GM18519 (cell line): ENCODE results near the gene HLCS.
A peak's percentile ranks its signal among the peaks of the same experiment; 100 is the strongest.
"Not testable (repeated sequence)": the region's sequence is repeated elsewhere in the genome, so short reads cannot be mapped to it uniquely, and the experiment has no call there.

Experiments used
- ATAC-seq: cut with Tn5 transposase; IDR thresholded peaks from one replicate; pipeline ENCODE4 v1.9.1; 2021; ENCODE audit warnings: mild to moderate bottlenecking, moderate library complexity; ENCODE audit not compliant: unreplicated experiment, low FRiP score

The HLCS gene

DNA sequence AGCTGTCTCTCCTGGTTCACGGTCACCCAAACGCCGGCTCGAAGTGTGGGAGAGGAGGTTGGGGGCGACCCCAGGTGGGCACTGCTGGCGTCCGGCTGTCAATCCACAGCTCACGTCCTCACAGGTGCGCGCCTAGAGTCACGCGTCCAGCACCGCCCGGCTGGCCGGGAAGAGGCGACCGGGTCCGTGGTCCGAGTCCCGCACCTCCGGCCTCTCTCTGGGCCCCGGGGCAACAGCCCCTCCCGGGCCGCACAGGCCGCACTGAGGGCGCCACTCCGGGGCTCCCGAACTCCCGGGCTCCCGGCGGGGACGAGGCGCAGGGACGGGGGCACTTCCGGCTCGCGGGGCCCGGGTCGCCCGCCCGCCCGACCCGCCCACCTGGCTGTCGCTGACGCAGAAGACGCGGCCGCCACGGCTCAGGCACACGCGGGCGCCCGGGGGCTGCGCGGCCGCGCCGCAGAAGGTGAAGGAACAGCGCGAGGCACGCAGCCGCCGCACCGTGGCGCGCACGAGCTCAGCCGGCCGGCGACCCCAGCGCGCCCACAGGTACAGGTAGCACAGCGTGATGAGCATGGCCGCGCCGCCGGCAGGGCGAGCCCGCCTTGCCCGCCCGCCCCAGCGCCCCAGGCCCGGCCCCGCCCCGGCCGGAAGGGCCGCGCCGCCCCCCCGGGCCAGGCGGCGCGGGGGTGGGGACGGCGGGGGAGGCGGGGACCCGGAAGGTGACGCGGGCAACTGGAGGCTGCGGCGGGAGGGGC is at the start of gene HLCS:
TSS of gene HLCS (minus strand) at position 604 of the 755 bp plus-strand sequence. CDS start at position 573, 31 bp downstream.
- peak; percentile 72 for ATAC-seq

DNA sequence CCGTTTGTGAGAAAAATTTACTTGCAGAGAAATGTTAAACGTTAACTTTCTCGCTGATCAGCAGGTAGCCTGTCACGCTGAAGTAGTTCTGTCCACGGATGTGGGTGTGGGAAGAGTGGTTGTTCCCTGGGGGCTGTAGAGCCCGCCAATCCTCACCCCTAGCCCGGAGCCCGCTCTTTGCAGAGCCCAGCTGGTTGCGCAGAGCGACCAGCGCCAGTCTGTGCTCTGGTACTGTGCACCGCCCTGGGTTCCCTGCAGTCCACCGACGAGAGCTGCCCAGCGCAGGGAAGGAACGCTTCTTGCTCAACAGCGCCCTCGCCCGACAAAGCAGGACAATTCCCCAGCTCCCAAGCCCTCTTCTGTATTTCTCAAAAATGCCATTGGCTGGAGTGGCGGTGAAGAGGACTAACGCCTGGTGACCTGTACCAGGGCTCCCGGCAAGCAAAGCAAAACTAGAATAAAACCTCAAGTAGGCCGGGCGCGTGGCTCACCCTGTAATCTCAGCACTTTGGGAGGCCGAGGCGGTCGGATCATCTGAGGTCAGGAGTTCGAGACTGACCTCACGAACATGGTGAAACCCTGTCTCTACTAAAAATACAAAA is 43.4 kb upstream of the HLCS start:
- no peak for ATAC-seq

DNA sequence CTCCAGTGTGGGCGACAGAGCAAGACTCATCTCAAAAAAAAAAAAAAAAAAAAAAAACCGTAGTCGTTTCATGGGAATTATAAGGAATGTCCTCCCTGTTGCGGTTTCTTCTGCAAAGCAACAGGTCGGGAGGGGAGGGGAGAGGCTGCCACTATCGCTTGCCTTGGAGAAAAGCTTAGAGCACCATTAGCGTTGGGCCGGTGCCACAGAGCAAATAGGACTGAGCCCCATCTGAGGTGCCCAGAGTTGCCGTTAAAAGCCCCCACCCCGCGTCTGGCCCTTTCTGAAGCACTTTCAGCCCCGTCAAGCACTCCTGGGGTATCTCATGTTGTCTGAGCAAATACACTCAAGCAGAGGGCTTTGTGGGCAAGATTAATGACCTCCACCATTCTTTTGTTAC is 42.3 kb upstream of the HLCS start:
- ATAC-seq: no peak

DNA sequence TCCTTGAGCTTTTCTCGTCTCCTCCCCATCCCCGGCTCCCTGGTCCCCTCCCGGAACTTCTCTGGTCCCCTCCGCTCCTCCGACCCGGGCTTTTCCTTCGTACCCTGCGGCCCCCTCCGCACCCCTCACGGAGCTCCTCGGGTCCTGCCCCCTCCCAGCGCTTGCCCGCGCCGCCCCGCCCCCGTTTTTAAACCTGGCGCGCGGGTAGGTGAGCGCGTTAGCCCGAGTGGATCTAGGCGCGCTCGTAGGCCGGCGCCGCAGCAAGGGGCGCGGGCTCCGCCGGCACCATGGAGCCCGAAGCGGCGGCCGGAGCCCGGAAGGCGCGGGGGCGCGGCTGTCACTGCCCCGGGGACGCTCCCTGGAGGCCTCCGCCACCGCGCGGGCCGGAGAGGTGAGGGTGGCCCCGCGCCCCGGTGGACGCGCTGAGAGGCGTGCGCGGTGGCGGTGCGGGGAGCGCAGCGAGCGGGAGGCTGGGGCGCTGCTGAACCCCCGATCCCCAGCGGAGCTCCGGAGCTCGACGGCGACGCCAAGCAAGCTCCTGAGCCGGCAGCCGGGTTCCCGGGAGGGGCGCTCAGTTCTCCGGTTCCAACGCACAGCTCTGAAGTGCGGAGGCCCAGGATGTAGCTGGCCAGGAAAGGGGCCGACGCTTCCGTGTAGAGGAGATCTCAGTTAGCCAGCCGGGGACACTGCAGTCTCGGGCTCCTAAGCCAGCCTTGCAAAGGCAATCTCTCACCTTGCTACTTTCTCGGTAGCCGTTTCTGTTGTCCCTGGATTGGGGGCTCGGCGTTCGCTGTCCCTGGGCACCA is 40.2 kb upstream of the HLCS start, which contains the start of gene RIPPLY3:
TSS of gene RIPPLY3 (plus strand) at position 217 of the 806 bp plus-strand sequence. CDS start at position 288, 71 bp downstream.
- no peak for ATAC-seq

DNA sequence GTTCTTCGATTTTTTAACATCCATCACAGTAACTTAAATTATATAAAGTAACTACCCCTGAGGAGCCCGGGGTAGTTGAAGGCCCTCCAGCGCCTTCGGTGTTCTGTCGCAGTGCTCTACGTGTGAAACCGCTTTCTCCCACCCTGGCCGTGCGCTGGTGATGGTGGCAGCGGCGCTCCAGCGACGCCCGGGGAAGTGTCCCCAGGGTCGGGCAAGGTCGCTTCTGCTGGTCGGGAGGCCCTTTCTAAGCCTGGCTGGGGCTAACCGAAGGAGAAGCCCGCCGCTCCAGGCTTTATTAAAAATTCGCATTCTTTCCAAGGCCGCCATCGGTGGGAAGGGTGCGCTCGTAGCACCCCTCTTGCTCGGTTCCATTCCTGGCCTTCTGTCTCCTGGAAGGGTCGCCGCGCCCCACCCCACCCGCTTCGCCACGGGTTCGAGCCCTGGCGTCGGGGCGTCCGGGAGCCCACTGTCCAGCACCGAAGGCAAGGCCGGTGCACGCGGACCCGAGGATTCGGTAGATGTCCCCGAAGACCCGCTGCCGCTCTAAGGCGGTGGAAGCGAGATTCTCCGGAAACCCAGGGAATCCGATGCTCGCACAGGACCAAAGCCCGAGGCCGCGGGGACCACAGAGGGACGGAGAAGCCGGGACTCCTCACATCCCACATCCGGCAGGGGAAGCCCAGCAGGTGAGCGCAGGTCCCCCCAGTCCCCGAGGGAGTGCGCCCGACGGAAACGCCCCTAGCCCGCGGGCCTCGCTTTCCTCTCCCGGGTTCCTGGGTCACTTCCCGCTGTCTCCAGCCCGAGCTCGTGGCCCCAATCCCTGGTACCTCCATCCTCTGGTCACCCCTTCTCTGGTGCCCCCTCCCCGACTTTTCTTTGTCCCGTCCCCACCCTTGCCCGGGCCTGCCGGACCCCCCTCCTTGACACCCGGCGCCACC is 39.3 kb upstream of the HLCS start:
- ATAC-seq: no peak

DNA sequence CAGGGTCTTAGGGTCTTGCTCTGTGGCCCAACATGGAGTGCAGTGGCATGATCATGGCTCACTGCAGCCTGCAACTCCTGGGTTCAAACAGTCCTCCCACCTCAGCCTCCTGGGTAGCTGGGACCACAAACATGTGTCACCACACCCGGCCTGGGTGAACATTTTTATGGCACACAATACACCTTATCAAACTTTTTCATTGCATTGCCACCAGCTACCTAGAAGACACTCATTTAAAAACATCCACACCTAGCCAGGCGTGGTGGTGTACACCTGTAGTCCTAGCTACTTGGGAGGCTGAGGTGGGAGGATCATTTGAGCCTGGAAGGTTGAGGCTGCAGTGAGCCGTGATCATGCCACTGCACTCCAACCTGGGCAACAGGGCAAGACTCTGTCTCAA is 37.4 kb upstream of the HLCS start:
- ATAC-seq: not testable (repeated sequence)

DNA sequence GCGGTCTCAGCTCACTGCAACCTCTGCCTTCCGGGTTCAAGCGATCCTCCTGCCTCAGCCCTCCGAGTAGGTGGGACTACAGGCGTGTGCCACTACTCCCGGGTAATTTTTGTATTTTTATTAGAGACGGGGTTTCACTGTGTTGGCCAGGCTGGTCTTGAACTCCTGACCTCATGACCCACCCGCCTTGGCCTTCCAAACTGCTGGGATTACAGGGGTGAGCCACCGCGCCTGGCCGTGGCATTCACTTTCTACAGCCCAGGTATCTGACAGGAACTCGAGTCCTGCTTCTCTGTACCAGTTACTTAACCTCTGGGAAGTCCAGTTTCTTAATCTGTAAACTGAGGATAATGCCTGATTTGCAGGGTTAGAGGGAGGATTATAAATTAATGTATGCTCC is 36.4 kb upstream of the HLCS start:
- not testable (repeated sequence) for ATAC-seq

DNA sequence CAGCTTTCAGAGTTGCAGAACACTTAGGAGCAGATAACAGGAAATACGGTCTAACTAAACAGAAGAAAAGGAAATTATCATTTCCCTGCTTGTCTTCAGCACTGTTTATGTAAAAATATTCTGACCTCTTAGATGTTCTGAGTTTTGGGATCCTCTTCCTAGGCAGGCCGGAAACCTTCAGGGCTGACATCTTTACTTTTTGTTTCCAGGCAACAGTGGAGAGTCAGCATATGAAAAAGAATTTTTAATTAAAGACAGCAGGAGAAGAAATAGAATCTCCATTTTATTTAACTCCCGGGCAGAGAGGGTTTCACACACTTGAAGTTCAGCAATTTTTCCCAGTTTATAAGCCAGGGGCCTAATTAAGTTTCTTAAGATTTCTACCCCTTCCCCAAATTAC is 35.0 kb upstream of the HLCS start:
- ATAC-seq: no peak

DNA sequence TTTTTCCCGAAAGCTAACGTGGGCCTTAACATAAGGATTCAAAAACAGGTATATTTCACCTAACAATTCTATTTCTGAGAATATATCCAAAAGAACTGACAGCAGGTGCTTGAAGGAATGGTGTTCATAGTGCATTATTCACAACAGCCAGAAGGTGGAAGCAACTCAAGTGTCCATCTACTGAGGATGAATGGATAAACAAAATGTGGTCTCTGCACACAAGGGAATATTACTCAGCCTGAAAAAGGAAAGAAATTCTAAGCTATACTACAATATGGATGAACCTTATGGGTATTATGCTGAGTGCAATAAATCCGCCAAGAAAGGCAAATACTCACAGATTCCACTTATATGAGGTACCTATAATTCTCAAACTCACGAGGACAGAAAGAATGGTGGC is 33.9 kb upstream of the HLCS start:
- no peak for ATAC-seq

DNA sequence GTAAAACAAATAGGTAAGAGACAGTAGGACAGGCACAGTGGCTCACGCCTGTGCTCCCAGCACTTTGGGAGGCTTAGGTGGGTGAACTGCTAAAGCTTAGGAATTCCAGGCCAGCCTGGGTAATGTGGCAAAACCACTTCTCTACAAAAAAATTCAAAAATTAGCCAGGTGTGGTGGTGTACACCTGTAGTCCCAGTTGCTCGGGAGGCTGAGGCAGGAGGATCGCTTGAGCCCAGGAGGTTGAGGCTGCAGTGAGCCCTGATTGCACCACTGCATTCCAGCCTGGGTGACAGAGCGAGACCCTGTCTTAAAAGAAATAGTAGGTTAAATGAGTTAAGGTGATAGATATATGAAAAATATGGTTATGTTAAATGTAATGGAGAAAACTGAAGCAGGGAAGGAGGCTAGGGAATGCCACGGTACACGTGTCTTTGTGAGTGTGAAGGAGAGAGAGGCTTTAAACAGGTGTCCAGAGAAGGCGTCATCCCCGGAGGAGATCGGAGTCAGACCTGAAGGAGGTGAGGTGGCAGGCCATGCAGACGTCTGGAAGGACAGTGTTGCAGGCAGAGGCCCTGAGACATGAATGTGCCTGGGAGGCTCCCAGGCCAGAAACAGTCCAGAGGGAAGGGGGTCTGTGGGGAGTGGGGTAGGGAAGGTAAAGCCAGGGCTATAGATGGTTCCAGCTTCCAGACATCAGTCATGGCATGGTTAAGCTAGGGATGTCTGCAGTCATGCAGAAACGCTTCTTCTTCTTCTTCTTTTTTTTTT is 32.8 kb upstream of the HLCS start:
- ATAC-seq: no peak

DNA sequence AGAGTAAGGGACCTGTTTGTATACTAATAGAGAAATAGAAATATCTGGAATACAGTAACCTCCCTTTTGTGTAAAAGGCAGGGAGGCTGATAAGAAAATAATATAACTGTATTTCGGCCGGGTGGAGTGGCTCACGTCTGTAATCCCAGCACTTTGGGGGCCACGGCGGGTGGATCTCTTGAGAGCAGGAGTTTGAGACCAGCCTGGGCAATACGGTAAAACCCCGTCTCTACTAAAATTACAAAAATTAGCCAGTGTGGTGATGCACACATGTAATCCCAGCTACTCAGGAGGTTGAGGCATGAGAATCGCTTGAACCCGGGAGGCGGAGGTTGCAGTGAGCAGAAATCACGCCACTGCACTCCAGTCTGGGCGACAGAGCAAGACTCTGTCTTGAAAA is 28.8 kb upstream of the HLCS start:
- ATAC-seq: not testable (repeated sequence)

DNA sequence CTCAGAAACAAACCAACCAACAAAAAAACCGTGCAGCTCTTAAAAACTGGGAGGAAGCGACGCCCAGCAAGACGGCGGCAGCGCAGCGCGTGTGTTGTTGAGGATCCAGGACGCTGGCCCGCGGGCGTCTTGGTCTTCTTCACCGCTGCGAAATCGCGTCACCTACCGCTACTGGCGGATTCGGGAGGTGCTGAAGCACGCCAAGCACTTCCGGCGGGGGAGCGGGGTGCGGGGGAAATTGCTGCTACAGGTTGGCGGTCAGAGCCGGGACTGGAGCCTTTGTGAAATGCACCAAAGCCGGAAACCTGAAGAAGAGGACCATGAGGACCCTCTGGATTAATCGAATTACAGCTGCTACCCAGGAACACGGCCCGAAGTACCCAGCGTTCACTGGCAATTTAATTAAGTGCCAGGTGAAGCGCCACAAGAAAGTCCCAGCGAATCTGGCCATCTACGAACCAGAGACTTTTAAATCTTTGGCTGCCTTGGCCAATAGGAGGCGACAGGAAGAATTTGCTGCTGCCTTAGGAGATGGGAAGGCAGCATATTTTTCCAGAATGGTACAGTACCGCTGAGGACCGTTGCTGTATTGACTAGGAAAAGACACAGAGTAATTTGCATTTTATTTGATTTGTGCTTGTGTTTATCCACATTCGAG is 28.2 kb upstream of the HLCS start:
- ATAC-seq: no peak

DNA sequence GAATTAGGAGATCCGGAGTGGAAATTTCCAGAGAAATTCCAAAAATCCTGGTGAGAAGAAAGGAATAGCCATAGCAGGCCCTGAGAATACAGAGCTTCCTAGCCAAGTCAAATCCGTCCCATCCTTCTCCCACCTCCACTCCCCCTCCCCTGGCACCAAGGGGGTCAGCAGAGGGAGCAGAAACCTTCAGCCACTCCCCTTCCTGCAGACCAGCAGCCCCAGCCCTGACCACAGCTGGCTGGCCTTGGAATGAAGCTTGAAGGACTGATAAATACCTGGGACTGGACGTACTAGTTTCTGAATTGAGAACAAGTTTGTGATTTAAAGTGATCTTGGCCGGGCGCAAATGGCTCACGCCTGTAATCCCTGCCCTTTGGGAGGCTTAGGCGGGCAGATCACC is 26.2 kb upstream of the HLCS start:
- ATAC-seq: no peak

DNA sequence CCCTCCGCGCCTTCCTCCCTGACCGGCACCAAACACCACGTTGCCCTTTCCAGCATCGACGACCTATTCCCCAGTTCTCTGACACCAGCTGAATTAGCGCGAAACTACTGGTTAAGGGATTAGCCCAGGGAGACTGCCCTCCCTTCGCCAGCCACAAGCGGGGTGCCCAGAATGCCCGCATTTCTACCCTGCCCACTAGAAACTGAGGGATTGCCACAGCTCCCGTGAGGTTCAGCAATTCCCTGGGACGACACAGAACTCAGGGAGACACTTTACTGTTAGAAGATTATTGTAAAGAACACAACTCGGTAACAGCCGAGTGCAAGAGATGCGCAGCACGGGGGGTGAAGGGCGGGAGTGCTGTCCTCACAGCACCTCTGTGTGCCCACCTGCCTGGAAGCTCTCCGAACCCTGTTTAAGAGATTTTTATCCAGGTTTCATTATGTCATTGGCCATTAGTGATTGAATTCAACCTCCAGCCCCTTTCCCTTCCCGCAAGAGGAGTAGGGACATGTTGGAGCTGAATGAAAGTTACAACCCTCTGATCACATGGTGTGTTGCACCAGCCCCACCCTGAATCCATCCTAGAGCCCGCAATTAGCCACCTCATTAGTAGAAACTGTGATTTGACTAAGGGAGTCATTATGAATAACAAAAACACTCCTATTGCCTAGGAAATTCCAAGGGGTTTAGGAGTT is 24.2 kb upstream of the HLCS start:
- no peak for ATAC-seq

DNA sequence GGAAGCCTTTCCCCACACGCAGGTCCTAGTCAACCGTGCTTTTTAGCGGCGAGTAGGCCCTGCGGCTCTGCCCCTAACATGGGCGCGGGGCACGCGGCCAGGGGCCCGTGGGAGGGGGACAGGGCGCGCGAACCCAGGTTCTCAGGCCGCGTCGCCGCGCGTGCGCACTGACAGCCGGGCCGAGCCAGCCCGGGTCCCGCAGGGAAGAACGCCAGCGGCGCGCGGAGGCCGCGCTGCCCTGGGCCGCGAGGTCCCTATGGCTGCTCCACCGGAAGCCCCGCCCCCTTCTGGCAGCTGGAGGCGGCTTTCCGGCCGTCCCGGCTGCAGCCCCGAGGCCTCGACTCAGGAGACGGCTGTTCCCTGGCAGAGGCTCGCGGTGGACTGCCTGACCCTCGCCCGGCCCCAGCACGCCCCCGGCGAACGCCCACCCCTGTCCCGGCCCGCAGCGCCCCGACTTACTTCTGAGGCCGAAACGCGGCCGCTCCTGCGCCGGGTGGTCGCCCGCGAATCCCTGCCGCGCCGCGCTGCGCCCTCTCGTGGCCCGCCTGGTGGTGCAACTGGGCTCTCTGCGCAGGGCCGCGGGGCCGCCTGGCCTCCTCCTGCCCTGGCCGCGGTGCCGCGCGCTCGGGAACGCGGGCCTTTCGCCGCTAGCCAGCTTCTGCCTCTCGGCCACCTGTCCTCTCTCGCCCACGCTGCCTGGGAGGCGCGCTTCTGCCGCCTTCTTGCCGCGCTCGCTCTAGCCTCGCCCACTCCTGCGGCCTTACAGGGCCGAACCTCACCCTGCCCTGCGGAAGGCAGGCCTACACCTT is 23.4 kb upstream of the HLCS start:
- ATAC-seq: peak; percentile 71

DNA sequence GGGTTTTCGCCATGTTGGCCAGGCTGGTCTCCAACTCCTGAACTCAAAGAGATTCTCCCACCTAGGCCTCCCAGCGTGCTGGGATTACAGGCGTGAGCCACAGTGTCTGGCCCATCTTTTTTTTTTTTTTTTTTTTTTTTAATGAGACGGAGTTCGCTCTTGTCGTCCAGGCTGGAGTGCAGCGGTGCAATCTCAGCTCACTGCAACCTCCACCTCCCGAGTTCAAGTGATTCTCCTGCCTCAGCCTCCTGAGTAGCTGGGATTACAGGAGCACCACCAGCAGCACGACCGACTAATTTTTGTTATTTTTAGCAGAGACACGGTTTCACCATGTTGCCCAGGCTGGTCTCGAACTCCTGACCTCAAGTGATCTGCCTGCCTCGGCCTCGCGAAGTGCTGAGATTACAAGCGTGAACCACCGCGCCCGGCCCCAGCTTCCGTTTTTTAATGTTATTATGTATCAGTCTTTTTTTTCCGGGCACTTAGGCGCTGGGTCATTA is 22.8 kb upstream of the HLCS start:
- ATAC-seq: not testable (repeated sequence)

DNA sequence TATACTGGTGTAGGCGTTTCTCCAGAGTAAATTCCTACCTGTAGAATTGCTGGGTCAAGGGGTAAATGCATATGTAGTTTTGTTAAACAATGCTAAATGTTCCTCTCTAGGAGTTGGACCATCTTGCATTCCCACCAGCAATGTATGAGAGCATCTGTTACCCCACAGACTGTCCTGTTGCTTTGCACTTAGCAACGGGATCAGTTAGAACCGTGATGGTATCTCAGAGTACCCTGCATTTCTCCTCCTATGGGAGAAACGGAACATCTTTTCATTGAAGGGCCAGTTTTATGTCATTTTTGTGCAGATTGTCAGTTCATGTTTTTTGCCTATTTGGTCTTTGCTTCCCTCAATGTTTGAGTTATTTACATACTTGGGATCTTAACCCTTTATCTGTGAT is 22.1 kb upstream of the HLCS start:
- ATAC-seq: no peak
